HG03565 (cell line): Measurements from ENCODE around the gene DYNC2H1.

Experiments
- ATAC-seq: cut with Tn5 transposase; IDR thresholded peaks from one replicate; pipeline ENCODE4 v1.9.1; 2021; ENCODE audit warnings: mild to moderate bottlenecking, moderate library complexity; ENCODE audit not compliant: unreplicated experiment

Gene DYNC2H1, protein sequence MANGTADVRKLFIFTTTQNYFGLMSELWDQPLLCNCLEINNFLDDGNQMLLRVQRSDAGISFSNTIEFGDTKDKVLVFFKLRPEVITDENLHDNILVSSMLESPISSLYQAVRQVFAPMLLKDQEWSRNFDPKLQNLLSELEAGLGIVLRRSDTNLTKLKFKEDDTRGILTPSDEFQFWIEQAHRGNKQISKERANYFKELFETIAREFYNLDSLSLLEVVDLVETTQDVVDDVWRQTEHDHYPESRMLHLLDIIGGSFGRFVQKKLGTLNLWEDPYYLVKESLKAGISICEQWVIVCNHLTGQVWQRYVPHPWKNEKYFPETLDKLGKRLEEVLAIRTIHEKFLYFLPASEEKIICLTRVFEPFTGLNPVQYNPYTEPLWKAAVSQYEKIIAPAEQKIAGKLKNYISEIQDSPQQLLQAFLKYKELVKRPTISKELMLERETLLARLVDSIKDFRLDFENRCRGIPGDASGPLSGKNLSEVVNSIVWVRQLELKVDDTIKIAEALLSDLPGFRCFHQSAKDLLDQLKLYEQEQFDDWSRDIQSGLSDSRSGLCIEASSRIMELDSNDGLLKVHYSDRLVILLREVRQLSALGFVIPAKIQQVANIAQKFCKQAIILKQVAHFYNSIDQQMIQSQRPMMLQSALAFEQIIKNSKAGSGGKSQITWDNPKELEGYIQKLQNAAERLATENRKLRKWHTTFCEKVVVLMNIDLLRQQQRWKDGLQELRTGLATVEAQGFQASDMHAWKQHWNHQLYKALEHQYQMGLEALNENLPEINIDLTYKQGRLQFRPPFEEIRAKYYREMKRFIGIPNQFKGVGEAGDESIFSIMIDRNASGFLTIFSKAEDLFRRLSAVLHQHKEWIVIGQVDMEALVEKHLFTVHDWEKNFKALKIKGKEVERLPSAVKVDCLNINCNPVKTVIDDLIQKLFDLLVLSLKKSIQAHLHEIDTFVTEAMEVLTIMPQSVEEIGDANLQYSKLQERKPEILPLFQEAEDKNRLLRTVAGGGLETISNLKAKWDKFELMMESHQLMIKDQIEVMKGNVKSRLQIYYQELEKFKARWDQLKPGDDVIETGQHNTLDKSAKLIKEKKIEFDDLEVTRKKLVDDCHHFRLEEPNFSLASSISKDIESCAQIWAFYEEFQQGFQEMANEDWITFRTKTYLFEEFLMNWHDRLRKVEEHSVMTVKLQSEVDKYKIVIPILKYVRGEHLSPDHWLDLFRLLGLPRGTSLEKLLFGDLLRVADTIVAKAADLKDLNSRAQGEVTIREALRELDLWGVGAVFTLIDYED (N-terminal part only)

DNA sequence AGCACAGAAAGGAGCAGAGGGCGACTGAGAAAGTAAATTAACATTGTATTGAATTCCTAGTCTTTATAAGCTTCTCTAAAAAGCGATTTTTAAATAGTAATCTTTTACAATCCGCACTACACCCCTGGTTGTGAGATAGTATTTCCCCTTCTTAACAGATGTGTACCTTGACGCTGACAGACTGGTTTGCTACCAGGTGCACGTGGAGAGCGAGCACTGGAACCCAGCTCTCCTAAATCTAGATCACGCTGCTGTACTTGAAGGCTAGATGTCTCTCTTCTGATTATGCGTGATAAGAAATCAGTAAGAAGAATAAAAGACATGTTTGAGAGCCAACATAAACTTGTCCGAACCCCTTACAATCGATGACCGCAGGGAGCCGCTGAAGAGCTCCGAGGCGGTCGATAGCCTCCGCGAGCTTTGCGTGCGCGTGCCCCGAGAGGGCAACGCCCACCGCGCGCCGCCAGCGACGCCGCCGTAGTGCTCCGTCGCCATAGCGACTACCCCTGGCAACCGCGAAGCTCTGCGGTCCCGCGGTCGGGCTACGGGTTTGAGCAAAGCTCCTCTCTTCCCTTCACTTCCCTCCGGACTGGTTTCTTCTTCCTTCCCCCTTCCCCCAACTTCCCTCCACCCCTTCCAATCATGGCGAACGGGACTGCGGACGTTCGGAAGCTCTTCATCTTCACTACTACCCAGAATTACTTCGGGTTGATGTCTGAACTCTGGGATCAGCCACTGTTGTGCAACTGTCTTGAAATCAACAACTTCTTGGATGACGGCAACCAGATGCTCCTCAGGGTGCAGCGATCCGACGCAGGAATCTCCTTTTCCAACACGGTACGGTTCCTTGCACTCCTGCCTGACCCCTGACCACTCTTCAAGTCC is at the start of gene DYNC2H1:
TSS of gene DYNC2H1 (plus strand) at position 494 of the 885 bp plus-strand sequence. CDS start at position 643, 149 bp downstream.
- ATAC-seq = peak; percentile 100

DNA sequence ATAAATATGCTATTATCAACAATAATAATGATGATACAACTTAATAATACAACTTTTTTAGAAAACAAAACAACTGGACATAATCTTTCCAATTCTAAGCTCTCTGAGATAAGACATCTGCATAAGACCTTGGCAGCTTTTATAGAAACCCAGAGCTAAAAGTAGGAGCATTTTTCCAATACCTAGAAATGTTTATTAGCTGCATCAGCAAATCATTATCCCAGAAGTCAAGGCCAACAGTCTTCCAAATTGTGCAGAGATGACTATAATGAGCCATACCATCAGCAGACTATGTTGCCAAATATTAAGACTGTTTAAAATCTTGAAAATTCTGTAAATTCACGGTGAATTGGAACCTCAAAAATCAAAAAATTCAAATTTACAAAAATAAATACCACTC is 47.6 kb upstream of the DYNC2H1 start:
- ATAC-seq = no peak

DNA sequence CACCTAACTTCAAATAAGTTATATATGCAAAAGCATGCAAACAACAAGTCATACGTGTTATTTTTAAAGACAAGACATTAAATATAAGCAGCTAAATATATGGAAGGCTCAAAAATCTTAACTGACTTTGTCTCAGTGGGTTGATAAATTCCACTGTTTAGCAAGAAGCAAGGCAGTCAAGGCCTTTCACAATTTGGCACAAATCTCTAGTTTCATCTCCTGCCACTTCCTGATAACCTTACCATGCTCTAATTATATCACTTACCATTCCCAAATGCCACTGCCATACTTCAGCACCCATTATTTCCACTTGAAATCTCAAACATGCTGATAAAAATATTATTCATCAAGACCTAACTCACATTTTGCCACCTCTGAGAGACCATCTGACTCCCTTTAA is 42.1 kb upstream of the DYNC2H1 start:
- no peak for ATAC-seq

DNA sequence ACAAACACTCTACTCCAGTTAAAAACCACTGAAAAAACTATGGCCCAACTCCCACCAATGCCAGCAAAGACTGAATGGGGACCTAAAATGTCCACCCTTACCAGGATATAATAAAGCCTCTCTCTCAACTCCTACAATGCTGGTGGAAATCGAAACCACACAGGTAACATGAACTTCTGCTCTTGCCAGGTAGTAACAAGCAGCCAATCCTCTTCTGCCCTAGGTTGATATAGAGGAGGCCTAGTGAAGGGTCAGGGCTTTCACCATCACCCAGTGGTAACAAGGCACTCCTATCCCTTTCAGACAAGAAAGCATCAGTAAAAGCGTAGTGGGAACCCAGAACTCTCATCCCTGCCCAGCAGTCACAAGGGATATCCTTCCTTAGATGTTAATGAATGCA is 39.9 kb upstream of the DYNC2H1 start:
- no peak for ATAC-seq

DNA sequence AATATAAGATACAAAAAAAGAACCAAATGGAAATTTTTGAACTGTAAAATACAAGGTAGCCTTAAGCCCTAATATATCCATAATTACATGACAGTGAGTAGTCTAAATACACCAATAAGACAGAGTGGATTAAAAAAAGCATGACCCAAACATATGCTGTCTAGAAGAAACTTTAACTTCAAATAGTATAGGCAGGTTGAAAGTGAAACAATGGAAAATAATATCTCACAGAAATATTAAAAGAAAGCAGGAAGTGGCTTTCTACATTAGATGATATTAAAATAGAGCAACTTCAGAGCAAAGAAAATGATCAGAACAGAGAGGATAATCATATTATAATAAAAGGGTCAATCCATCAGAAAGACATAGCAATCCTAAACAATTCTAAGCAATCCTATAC is 39.1 kb upstream of the DYNC2H1 start:
- no peak for ATAC-seq

DNA sequence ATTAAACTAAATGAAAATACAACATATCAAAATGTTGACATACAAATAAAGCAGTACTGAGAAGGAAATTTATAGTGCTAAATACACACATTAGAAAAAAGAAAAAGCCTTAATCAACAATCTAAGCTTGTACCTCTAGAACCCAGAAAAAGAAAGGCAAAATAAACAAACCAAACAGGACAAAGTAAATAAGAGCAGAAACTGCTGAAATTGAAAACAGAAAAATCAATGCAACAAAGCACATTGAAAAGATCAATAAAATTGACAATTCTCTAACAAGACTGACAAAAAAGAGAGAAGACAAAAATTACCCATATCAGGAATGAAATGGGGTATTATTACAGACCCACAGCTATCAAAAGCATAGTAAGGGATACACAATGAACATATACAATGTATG is 38.2 kb upstream of the DYNC2H1 start:
- ATAC-seq = no peak

DNA sequence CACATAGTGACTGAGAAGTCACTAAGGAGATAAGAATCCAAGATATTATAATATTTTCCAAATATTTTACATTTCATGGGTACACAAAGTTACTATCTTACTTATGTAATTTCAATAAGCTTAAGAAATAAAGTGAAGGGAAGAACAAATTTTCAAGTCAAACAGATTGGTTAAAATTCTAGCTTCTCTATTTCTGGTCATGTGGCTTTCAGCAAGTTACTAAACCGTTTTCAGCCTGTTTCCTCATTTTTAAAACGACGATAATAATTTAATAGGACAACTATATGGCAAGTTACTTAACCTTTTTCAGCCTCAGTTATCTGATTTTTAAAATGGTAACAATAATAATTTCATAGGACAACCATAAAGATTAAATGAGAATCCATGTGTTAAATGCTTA is 32.9 kb upstream of the DYNC2H1 start:
- ATAC-seq = no peak

DNA sequence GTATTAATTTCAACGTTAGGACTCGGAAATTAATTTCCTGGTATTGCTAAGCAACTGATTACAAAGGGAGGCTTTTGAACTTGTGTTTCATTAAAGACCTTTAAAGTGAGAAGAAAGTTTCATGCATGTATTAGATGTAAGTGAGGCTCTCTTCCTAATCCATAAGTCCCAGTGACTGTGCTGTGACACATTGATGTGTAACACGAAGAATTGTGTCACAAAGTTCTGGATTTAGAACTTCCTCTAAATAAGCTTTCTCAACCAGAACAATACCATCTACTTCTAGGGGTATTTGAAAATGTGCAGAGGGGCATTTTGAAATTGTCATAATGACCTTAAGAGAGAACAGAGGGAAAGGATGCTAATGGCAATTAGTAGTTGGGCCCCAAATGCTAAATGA is 31.7 kb upstream of the DYNC2H1 start:
- ATAC-seq = no peak

DNA sequence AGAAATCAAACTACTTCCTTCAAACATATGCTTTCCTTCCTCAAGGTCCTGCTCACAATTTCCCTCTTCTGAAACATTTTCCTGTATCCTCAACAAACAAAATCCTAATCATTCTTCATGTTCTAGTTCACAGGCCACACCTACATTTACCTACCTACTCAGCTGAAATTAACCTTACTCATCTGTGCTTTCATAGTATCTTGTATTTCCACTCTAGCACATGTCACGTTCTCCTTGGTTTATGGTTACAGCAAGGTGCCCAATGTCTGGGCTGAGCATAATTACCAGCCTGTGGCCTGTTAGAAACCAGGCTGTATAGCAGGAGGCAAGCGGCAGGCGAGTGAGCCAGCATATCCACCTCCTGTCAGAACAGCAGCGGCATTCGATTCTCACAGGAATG is 30.5 kb upstream of the DYNC2H1 start:
- no peak for ATAC-seq

DNA sequence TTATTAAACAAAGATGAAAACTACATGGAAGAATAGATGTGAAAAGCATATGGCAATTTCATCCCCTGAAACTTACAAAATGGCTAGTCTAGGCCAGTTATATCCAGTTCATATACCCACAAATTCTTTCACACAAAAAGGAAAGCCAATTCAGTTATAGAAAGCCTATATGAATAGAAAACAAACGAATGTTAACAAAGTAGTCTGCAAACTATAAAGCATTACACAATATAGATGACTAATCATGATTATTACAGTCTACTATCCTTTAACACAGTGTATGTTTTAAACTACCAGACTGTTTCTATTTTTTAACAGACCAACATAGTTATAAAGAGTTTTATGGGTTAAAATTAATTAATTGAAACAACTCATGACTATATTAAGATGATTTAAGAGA is 29.4 kb upstream of the DYNC2H1 start:
- ATAC-seq = no peak

DNA sequence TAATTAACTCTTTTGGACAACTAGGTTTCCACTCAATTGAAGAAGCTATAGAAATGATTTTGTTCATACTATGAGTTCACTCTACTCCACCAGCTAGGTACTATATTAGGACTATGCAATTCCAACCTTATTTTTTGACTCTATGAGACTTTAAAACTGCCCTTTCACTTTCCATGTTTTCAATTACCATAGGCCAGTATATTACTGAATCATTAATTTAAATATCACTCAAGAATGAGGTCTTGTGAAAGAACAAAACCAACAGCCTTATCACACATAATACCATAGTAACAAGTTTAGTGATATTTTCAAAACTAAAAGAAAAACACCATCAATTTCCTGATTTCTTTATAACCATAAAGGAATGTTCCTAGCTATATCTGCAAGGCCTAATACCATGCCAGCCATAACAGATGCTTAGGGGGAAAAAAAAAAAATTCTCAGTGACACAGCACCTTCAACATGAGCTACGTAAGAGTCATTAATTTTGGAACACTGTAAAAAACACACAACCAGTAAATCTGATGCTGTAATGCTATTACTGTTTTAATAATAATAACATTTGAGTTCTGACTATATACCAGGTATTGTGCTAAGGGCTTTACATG is 23.4 kb upstream of the DYNC2H1 start:
- ATAC-seq = no peak

DNA sequence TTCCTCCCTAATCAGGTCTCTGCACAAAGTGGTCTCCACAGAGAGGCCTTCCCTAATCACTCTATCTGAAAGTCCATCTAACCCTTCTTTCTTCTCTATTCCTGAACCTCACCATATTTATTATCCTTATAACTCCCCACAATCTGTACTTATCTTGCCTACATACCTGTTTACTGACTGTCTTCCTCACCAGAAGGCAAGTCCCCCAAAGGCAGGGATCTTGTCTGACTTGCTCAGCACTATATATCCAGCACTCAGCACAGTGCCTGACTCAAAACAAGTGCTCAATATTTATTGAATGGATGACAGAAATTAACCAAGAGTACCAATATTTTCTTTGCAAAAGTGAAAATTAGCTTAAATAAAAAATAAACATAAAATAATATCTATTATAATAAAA is 22.8 kb upstream of the DYNC2H1 start:
- no peak for ATAC-seq

DNA sequence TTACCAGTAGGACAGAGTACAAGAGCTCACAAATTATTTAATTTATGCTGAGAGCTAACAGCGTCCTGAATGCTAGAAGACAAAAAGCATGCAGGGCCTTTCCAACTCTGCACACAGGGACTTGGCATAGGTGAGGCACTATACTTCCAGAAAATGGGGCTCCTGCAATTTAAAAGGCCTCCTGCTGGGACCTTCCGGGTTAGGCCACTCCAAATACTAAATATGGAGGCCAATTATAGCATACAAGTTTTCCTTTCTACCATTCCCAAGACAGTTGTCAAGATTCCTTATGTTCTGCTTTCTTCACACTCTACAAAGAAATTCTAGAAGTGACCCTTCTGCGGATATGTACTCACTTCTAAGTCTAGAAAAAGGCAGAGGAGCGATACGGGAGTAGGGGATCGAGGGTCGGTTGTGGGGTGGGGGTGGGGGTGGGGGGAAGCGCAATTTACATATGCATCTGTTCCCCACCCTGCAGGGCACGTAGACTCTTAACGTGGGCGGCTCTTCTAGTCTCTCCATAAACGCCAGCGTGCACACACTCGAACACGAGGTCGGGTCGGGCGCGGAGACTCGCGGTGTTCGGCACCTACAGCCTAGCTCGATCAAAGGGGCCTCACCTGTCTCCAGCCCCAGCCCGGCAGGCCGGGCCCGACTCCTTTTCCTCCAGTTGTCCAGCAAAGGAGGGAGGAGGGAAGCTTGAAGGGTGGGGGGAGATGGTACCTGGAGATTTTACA is 18.0 kb upstream of the DYNC2H1 start:
- peak; percentile 25 for ATAC-seq

DNA sequence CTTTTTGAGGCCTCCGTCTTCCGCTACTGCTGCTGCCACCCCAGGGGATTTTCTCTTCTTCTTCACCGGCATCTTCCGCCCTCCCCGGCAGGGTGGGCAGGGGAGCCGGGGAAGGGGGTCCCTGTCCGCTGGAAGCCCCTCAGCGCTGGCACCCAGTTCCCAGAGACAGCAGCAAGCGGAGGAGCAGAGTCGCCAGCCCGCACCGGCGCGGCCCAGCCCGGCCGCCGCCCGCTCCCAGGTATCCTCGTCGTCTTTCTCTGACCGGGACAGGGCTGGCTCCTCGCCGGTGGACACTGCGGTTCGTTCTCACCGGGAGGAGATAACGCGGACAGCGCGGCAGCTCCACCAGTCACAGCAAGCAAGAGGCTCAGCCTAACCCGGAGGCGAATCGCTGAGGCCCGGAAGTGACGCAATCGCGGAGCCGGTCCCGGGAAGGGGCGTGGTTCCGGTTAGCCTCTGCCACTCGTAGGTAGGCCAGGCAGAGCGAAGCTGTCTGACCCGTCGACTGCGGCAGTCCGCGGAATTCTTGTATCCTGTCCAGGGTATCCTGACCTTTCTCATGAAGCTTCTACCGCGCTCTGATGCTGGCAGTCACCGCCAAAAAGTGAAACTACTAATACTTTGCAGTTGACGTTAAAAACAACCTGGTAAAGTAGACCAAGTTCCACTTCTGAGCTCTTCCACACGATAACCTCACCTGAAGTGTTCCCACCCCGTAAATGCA is 17.3 kb upstream of the DYNC2H1 start, which contains the start of gene DCUN1D5:
TSS of gene DCUN1D5 (minus strand) at position 360 of the 724 bp plus-strand sequence. CDS start at position 72, 288 bp downstream.
- peak; percentile 99 for ATAC-seq

DNA sequence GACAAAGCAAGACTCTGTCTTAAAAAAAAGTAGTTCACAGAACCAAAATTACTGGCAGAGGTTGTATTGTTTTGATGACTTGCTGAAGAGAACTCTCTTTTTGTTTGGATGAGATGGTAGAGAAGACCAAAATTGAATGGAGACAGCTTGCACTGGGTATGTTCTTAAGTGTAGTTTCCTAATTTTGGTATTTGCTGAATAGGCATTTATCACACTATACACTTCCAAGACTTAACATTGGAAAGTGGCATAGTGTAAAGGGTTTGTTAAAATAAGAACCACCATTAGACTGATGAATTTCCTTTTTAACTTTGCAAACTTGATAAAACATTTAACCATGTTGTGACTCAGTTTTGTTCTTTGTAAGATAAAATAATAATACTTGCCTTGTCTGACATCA is 11.9 kb upstream of the DYNC2H1 start:
- ATAC-seq = no peak

DNA sequence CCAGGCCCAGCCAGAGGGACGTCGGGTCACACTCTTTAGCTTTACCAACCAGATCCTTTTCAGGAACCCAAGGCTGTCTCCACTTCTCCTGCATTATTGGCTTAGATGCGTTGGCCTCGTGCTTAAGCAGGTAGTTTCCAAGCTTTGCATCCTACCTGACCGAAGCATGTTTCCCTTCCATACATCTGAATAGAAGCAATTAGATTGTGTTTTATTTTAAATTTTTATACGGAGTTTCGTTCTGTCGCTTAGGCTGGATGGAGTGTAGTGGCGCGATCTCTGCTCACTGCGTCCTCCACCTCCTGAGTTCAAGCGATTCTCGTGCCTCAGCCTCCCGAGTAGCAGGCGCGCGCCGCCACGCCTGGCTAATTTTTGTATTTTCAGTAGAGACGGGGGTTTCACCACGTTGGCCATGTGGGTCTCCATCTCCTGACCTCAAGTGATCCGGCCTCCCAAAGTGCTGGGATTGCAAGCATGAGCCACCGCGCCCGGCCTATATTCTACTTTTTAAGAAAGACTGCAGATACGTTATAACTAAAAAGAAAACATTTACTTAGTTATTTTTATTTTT is 677 bp downstream of the DYNC2H1 start:
- ATAC-seq = peak; percentile 1

DNA sequence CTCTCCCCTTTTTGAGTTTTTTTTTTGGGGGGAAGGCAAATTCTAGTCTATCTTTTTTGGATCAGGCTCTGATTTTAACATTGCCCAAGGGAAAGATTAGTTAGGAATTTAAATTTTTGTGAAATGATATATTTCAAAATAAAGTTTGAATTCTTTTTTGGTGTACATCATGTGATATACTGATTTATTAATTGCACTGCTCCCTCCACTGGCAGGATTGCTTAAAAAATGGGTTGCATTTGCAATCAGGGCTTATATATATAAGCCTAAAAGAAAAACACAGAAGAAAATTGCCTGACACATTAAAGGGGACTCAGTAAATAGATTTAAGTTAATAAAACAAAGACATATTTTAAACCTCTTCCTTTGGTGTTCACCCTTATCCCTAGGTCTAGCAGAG is 1.2 kb downstream of the DYNC2H1 start:
- no peak for ATAC-seq

DNA sequence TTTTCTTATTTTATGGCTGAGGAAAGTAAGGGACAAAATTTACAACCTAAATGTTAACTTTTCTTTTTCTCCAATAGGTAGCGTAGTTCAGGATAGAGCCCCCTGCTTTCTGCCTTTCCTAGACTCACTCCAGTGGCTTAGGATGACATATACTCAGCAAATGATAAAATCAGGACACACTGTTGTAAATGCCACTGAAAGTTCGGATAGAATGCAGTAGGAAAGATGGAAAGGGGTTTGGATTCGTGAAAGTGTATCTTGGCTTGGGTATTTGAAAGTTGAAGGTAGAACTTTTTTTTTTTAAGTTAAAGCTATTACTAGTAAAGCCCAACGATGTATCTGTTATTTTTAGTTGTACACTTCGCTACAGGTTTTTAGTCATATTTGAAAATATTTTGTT is 2.2 kb downstream of the DYNC2H1 start:
- no peak for ATAC-seq
